Liver (tissue), 9 donors: ENCODE measurements around the gene ASXL2. TPM values are rescaled to one million over a fixed set of nuclear protein-coding genes. Genes with fewer than 3 reads are reported as not detected.

Experiments
- DNase-seq: peaks from one replicate; pipeline ENCODE4 v3.0.0-alpha.2; 2017; ENCODE audit warnings: low spot score
- H3K27ac ChIP-seq, 2 donors: one replicate each; pipeline ENCODE4 v1.7.0; 2013; ENCODE audit warnings: inconsistent platforms in 2 of 2, low read length in 2 of 2, control low read depth in 1 of 2, low read depth in 1 of 2, mild to moderate bottlenecking in 1 of 2
- H3K27me3 ChIP-seq, 4 donors: one replicate each; pipeline versions ENCODE4 v1.6.1 to v1.7.0; 2013; ENCODE audit warnings: low read length in 3 of 4, inconsistent platforms in 1 of 4, mild to moderate bottlenecking in 1 of 4, moderate library complexity in 1 of 4; ENCODE audit not compliant: control insufficient read depth in 4 of 4, insufficient read depth in 4 of 4
- H3K36me3 ChIP-seq, 4 donors: one replicate each; pipeline versions ENCODE4 v1.6.1 to v1.7.0; 2013; ENCODE audit warnings: low read length in 3 of 4, mild to moderate bottlenecking in 3 of 4, low read depth in 1 of 4, moderate library complexity in 1 of 4; ENCODE audit not compliant: control insufficient read depth in 4 of 4, insufficient read depth in 3 of 4
- H3K4me1 ChIP-seq, 4 donors: one replicate each; pipeline versions ENCODE4 v1.6.1 to v1.7.0; 2013; ENCODE audit warnings: low read length in 3 of 4, mild to moderate bottlenecking in 3 of 4, moderate library complexity in 1 of 4; ENCODE audit not compliant: control insufficient read depth in 4 of 4, insufficient read depth in 4 of 4
- H3K4me3 ChIP-seq, 3 donors: one replicate each; pipeline versions ENCODE4 v1.6.1 to v1.7.0; 2013; ENCODE audit warnings: low read length in 3 of 3, control low read depth in 1 of 3, low read depth in 1 of 3, mild to moderate bottlenecking in 1 of 3
- H3K9ac ChIP-seq, 2 donors: one replicate each; pipeline ENCODE4 v1.7.0; 2013; ENCODE audit warnings: low read length in 2 of 2, mild to moderate bottlenecking in 2 of 2, moderate library complexity in 2 of 2, control low read depth in 1 of 2, low read depth in 1 of 2
- H3K9me3 ChIP-seq, 4 donors: one replicate each; pipeline versions ENCODE4 v1.6.1 to v1.7.0; 2013; ENCODE audit warnings: low read length in 3 of 4; ENCODE audit not compliant: control insufficient read depth in 4 of 4
- ATF3 ChIP-seq: IDR thresholded peaks from 2 replicates; pipeline ENCODE4 v1.6.1; 2016; ENCODE audit warnings: antibody characterized with exemption
- EGR1 ChIP-seq, 2 donors: IDR thresholded peaks; 2 replicates each; pipeline ENCODE4 v1.6.1; 2016 to 2018; ENCODE audit warnings: antibody characterized with exemption in 2 of 2, low read depth in 2 of 2
- FOXA1 ChIP-seq: IDR thresholded peaks from 2 replicates; pipeline ENCODE4 v1.6.1; 2016; ENCODE audit warnings: antibody characterized with exemption
- FOXA2 ChIP-seq: IDR thresholded peaks from 2 replicates; pipeline ENCODE4 v1.6.1; 2016; ENCODE audit warnings: antibody characterized with exemption
- GABPA ChIP-seq, 2 donors: IDR thresholded peaks in 1 of 2; conservative IDR thresholded peaks in 1 of 2; 2 replicates each; pipeline ENCODE4 v1.6.1; 2016; ENCODE audit warnings: antibody characterized with exemption in 2 of 2, mild to moderate bottlenecking in 1 of 2, moderate library complexity in 1 of 2
- HNF4A ChIP-seq, 2 donors: conservative IDR thresholded peaks; 2 replicates each; pipeline ENCODE4 v1.6.1; 2016; ENCODE audit warnings: antibody characterized with exemption in 2 of 2, mild to moderate bottlenecking in 2 of 2
- HNF4G ChIP-seq: IDR thresholded peaks from 2 replicates; pipeline ENCODE4 v1.6.1; 2016; ENCODE audit warnings: antibody characterized with exemption
- JUND ChIP-seq, 2 donors: IDR thresholded peaks; 2 replicates each; pipeline ENCODE4 v1.6.1; 2016; ENCODE audit warnings: antibody characterized with exemption in 2 of 2
- NR2F2 ChIP-seq: IDR thresholded peaks from 2 replicates; pipeline ENCODE4 v1.6.1; 2016; ENCODE audit warnings: antibody characterized with exemption
- RAD21 ChIP-seq, 2 donors: IDR thresholded peaks; 2 replicates each; pipeline ENCODE4 v1.6.1; 2016; ENCODE audit warnings: antibody characterized with exemption in 2 of 2, mild to moderate bottlenecking in 2 of 2
- REST ChIP-seq: IDR thresholded peaks from 2 replicates; pipeline ENCODE4 v1.6.1; 2016; ENCODE audit warnings: antibody characterized with exemption, mild to moderate bottlenecking
- RXRA ChIP-seq, 2 donors: IDR thresholded peaks; 2 replicates each; pipeline ENCODE4 v1.6.1; 2017 to 2018; ENCODE audit warnings: antibody characterized with exemption in 2 of 2, mild to moderate bottlenecking in 1 of 2
- SP1 ChIP-seq: IDR thresholded peaks from 2 replicates; pipeline ENCODE4 v1.6.1; 2018; ENCODE audit warnings: antibody characterized with exemption, mild to moderate bottlenecking
- TAF1 ChIP-seq: conservative IDR thresholded peaks from 2 replicates; pipeline ENCODE4 v1.6.1; 2016; ENCODE audit warnings: antibody characterized with exemption, mild to moderate bottlenecking
- YY1 ChIP-seq: IDR thresholded peaks from 2 replicates; pipeline ENCODE4 v1.6.1; 2016; ENCODE audit warnings: antibody characterized with exemption, mild to moderate bottlenecking
- ZBTB33 ChIP-seq: IDR thresholded peaks from 2 replicates; pipeline ENCODE4 v1.6.1; 2016; ENCODE audit warnings: antibody characterized with exemption
- WGBS: extraction: QIAGEN DNeasy Blood & Tissue Kit; methylation state at CpG from one replicate; pipeline ENCODE4 v1.1.7; 2013; 5-methylcytosine and 5-hydroxymethylcytosine counted together
- polyA plus RNA-seq, 2 donors: library from polyadenylated mRNA; stranded (reverse) in 1 of 2; unstranded in 1 of 2; fragments of 200-250 nt in 1 of 2; fragments of >200 nt in 1 of 2; fragmentation: Nextera tagmentation in 1 of 2; extraction: Ambion mirVana in 1 of 2; gene quantifications; one replicate each; pipeline versions ENCODE4 v1.2.1 to v1.2.3, GENCODE V29; 2013 to 2015
- total RNA-seq, 2 donors: library from RNA; depleted of rRNA; stranded (reverse); fragments of >200 nt; gene quantifications; one replicate each; pipeline ENCODE4 v1.2.3, GENCODE V29; 2014
- TF ChIP-seq, protein P1 (sequence below): fragments of 150-350 bp; IDR thresholded peaks from 2 replicates; pipeline ENCODE4 v1.5.1; 2017; ENCODE audit warnings: improper control_type of control experiment, low read depth, low read length; ENCODE audit not compliant: missing input control
- TF ChIP-seq, protein P2 (sequence below): IDR thresholded peaks from 2 replicates; pipeline ENCODE4 v1.6.1; 2016; ENCODE audit warnings: antibody characterized with exemption
- donor health status: healthy.
- donor health status: healthy.
- donor health status: healthy.
- donor health status: healthy.
- donor health status: healthy.

Gene ASXL2
- total and polyA plus RNA-seq, 4 donors: 2.4 to 7.3 (median 4.4) TPM

- DNase-seq: no peak
- peaks cover 2 to 17% (median 12%) of the 10 kb centered on the region in 4 donors for H3K36me3 ChIP-seq
- 81% methylated on average over 2 of the region's 2 CpGs for WGBS
- no peak overlapping the region for H3K4me3 ChIP-seq
- no peaks in the 10 kb centered on the region for H3K27me3 ChIP-seq
- peaks cover 13 to 32% (median 27%) of the 10 kb centered on the region in 4 donors for H3K4me1 ChIP-seq
- H3K9ac ChIP-seq: no peak overlapping the region
- H3K9me3 ChIP-seq: no peaks in the 10 kb centered on the region
- H3K27ac ChIP-seq: no peak overlapping the region
- TF ChIP-seq ZBTB33 (no peak), RXRA (IDR thresholded peaks at IDR 0.05) (no peak), NR2F2 (no peak), EGR1 (IDR thresholded peaks at IDR 0.05; ENCODE audit: low read depth in 2 of 2) (no peak), YY1 (no peak), GABPA (IDR thresholded peaks at IDR 0.05 in 1 of 2, conservative IDR thresholded peaks at IDR 0.05 in 1 of 2) (no peak), FOXA1 (no peak), ATF3 (no peak), HNF4G (no peak), HNF4A (conservative IDR thresholded peaks at IDR 0.05) (no peak), SP1 (no peak), TAF1 (no peak), FOXA2 (no peak), JUND (IDR thresholded peaks at IDR 0.05) (no peak), RAD21 (IDR thresholded peaks at IDR 0.05) (no peak), REST (no peak)
- TF ChIP-seq, protein P1, sequence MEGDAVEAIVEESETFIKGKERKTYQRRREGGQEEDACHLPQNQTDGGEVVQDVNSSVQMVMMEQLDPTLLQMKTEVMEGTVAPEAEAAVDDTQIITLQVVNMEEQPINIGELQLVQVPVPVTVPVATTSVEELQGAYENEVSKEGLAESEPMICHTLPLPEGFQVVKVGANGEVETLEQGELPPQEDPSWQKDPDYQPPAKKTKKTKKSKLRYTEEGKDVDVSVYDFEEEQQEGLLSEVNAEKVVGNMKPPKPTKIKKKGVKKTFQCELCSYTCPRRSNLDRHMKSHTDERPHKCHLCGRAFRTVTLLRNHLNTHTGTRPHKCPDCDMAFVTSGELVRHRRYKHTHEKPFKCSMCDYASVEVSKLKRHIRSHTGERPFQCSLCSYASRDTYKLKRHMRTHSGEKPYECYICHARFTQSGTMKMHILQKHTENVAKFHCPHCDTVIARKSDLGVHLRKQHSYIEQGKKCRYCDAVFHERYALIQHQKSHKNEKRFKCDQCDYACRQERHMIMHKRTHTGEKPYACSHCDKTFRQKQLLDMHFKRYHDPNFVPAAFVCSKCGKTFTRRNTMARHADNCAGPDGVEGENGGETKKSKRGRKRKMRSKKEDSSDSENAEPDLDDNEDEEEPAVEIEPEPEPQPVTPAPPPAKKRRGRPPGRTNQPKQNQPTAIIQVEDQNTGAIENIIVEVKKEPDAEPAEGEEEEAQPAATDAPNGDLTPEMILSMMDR: no peak
- TF ChIP-seq, protein P2, sequence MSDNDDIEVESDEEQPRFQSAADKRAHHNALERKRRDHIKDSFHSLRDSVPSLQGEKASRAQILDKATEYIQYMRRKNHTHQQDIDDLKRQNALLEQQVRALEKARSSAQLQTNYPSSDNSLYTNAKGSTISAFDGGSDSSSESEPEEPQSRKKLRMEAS: no peak
Observed at GRCh38 chr2:25805987-25806386, 72.3 kb downstream of the ASXL2 start.
